Caki2 (cell line): ENCODE results near the gene DEAF1. TPM values are rescaled to one million over a fixed set of nuclear protein-coding genes. Genes with fewer than 3 reads are reported as not detected.
"Not testable (repeated sequence)": the region's sequence is repeated elsewhere in the genome, so short reads cannot be mapped to it uniquely, and the experiment has no call there.

ENCODE experiments used
- DNase-seq: peaks from one replicate; pipeline ENCODE4 v3.0.0-alpha.2; 2015; ENCODE audit warnings: low read depth
- in situ Hi-C: cut with HindIII; loops from 2 replicates; pipeline ENCODE4 v1.10.0; 2016; ENCODE audit warnings: low sequenced_read_pairs, low pct_unique_long_range_greater_than_20kb, mixed read lengths
- total RNA-seq: library from RNA; depleted of rRNA; stranded (reverse); fragments of >200 nt; shearing (Covaris generic); gene quantifications from 2 replicates; pipeline ENCODE4 v1.2.3, GENCODE V29; 2014; ENCODE audit warnings: low replicate concordance

The DEAF1 gene
- total RNA-seq, 1 experiment from 2014 or later: 37.8 TPM

- DNase-seq: no peak
- in situ Hi-C loops: no loop called here
Observed at GRCh38 chr11:660681-661444, 34.2 kb downstream of the DEAF1 start.

- in situ Hi-C loops: no loop called here
- no peak for DNase-seq
Observed at GRCh38 chr11:660281-660680, 34.7 kb downstream of the DEAF1 start.

- no peak for DNase-seq
- in situ Hi-C loops: no loop called here
Observed at GRCh38 chr11:659532-660085, 35.4 kb downstream of the DEAF1 start.

GRCh38 chr11:657691-658126, 37.3 kb downstream of the DEAF1 start:
- no peak for DNase-seq
- in situ Hi-C loops: no loop called here

GRCh38 chr11:656866-657265, 38.2 kb downstream of the DEAF1 start:
- in situ Hi-C loops: no loop called here
- no peak for DNase-seq

- DNase-seq: no peak
Observed at GRCh38 chr11:656426-656825, 38.6 kb downstream of the DEAF1 start.

GRCh38 chr11:655036-655726, 39.8 kb downstream of the DEAF1 start:
- DNase-seq: peak; percentile 70
- in situ Hi-C loops: no loop called here

More at GRCh38 chr11:656426-656825, 38.6 kb downstream of the DEAF1 start:
- in situ Hi-C loops: no loop called here

- in situ Hi-C loops, DNase-seq: not testable (repeated sequence)
Observed at GRCh38 chr11:654444-654843, 40.6 kb downstream of the DEAF1 start.

GRCh38 chr11:653837-654236, 41.2 kb downstream of the DEAF1 start:
- in situ Hi-C loops: no loop called here

GRCh38 chr11:653136-653535, 41.9 kb downstream of the DEAF1 start:
- in situ Hi-C loops, DNase-seq: not testable (repeated sequence)

More at GRCh38 chr11:653837-654236, 41.2 kb downstream of the DEAF1 start:
- no peak for DNase-seq

GRCh38 chr11:650482-650881, 44.5 kb downstream of the DEAF1 start:
- no peak for DNase-seq
- in situ Hi-C loops: no loop called here

GRCh38 chr11:647672-648158, 47.3 kb downstream of the DEAF1 start:
- in situ Hi-C loops: not testable (repeated sequence)

GRCh38 chr11:646214-646613, 48.8 kb downstream of the DEAF1 start:
- in situ Hi-C loops: no loop called here
- no peak for DNase-seq

More at GRCh38 chr11:647672-648158, 47.3 kb downstream of the DEAF1 start:
- DNase-seq: not testable (repeated sequence)

- DNase-seq: no peak
Observed at GRCh38 chr11:645536-645935, 49.5 kb downstream of the DEAF1 start.

GRCh38 chr11:643849-644738, 50.9 kb downstream of the DEAF1 start:
- DNase-seq: no peak
- in situ Hi-C loops: no loop called here

More at GRCh38 chr11:645536-645935, 49.5 kb downstream of the DEAF1 start:
- in situ Hi-C loops: no loop called here

GRCh38 chr11:643366-643765, 51.7 kb downstream of the DEAF1 start:
- in situ Hi-C loops: no loop called here
- DNase-seq: no peak

GRCh38 chr11:641806-642370, 53.1 kb downstream of the DEAF1 start:
- DNase-seq: no peak
- in situ Hi-C loops: no loop called here
